Endometrial microvascular endothelial cells (primary cell): ENCODE measurements around the gene METTL23. TPM values are rescaled to one million over a fixed set of nuclear protein-coding genes. Genes with fewer than 3 reads are reported as not detected.
"Not testable (repeated sequence)": the region's sequence is repeated elsewhere in the genome, so short reads cannot be mapped to it uniquely, and the experiment has no call there.

Experiments used
- in situ Hi-C: cut with HindIII; loops from 2 replicates; pipeline ENCODE4 v1.10.0; 2017; ENCODE audit warnings: low sequenced_read_pairs, low pct_unique_long_range_greater_than_20kb; ENCODE audit errors: inconsistent ontology term
- total RNA-seq: library from RNA; depleted of rRNA; stranded (reverse); fragments of >200 nt; gene quantifications from one replicate; pipeline ENCODE4 v1.2.3, GENCODE V29; 2015; ENCODE audit errors: inconsistent ontology term

Gene METTL23
- total RNA-seq, 1 donor from 2014 or later = 18.9 TPM

DNA sequence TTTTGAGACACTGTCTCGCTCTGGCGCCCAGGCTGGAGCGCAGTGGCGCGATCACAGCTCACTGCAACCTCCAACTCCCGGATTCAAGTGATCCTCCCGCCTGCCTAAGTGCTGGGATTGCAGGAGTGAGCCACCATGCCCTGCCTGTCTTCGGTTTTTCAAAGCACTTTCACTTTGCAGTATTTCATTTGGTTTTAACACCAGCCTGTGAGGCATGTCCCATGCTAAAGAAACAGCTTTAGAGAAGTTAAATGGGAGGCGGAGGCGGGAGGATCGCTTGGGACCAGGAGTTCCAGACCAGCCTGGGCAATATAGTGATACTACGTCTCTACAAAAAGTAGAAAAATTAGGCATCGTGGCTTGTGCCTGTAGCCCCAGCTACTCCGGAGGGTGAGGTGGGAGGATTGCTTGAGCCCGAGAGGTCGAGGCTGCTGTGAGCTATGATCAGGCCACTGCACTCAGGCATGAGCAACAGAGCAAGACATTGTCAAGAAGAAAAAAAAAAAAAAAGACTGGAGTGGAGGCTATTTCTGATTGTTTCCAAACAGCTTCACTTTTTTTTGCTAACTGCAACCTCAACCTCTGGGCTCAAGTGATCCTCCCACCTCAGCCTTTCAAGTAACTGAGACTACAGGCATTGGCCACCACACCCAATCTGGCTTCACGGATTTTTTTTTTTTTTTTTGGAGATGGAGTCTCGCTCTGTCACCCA lies 1.3 kb downstream of the METTL23 start:
- in situ Hi-C loops = no loop called here

GRCh38 chr17:76731800-76732733 lies 5.4 kb downstream of the METTL23 start:
- in situ Hi-C loops = not testable (repeated sequence)

GRCh38 chr17:76732734-76733617 lies 6.3 kb downstream of the METTL23 start:
- in situ Hi-C loops = no loop called here

DNA sequence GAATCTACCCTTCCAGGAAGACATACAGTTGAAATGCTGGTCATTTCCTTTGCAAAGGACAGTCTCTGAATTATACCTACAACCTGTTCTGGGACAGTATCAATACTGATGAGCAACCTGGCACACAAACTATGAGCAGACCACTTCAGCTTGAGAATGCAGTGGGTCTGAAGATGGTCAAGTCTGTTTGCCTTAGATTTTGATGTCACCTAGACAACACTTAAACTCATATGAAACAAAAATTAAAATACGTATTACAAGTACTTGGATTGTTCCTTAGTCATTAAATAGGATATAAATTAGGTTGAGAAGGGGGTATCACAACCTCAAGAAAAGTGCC lies 6.9 kb downstream of the METTL23 start:
- in situ Hi-C loops = no loop called here

GRCh38 chr17:76734080-76734840 lies 7.6 kb downstream of the METTL23 start:
- in situ Hi-C loops = no loop called here

DNA sequence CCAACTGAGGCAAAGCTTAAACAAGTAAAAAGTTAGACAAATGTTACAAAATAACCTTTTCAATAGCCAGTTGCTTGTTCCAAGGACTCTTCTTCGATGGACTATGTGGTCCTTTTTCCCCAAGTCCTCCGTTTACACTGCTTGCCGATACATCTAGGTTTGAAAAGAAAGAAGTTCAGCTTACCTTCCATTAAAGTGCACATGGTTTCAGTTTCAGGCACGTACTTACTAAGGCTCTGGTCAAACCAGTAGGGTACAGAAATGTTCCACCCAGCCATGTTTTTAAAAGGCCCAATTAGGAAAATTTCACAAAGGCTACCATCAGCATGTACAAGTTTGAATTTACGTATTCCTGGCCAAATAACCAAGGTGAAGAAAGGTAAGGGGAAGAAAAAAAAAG lies 8.4 kb downstream of the METTL23 start:
- in situ Hi-C loops = no loop called here

GRCh38 chr17:76735586-76736348 lies 9.1 kb downstream of the METTL23 start:
- in situ Hi-C loops = no loop called here

- in situ Hi-C loops = no loop called here
These were observed 9.9 kb downstream of the METTL23 start for GRCh38 chr17:76736349-76737081.

DNA sequence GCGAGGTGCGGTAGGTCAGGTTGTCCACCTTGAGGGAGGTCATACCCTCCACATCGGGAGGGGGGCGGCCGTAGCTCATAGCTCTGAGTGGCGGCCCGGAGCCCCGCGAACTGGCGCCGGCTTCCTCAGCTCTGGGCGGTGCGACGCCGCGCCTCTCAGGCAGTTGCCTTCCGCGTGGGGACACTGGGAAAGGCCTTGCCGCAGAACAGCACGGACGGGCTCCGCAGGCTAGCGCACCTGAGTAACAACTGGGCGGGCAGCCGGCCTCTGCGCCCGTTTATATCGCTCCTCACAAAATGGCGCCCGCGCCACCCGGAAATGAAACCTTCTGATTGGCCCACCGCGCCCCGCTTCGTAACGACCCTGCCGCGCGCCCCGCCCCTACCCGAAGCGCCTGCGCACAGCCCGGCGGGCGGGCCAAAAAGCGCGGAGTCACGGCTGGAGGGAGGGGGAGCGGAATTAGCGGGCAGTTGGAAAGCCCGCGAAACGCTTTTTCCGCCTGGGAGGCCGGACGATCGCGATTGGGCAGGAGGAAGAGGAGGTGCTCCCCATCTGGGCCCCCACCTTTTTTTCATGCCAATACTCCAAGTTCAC lies 10.5 kb downstream of the METTL23 start, which contains the start of gene SRSF2:
SRSF2 (minus strand) TSS at position 250 of the 594 bp plus-strand sequence; CDS start at position 79, 171 bp downstream.
- in situ Hi-C loops = no loop called here

DNA sequence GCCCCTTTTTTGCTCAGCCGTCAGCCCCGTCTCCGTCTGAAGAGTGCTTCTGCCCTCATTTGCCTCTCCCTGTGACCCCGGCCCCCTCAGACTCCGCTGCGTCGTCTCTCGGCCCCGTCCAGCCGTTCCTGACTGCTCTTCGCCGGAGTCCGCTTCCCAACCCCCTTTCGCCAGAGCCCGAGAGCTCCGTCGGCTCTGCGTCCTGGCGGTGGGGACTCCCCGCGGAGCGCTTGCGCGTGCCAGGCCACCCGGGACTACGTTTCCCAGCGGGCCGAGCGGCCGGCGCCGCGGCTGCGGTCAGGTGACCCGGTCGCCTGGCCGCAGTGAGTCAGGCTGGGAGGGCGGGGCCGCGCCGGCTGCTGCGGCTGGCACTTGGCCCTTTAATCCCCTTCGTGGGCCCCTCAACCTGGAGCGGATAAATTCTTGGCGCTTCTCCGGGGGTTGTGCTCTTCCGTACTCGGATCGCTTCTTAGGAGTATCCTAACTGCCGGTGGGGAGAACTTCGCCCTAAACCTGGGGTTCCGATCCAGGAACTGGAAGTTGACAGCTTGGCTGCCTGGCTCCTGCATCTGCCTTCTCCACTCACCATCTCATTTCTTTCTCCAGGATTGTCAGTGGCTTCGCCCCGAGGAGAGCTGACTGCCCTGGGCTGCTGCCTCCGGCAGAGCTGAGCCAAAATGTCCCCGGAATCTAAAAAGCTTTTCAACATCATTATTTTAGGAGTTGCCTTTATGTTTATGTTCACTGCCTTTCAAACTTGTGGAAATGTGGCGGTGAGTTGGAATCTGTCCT lies 11.2 kb downstream of the METTL23 start, which contains the start of gene MFSD11:
MFSD11 (plus strand) TSS at position 444 of the 792 bp plus-strand sequence; CDS start at position 678, 234 bp downstream.
- in situ Hi-C loops = no loop called here

DNA sequence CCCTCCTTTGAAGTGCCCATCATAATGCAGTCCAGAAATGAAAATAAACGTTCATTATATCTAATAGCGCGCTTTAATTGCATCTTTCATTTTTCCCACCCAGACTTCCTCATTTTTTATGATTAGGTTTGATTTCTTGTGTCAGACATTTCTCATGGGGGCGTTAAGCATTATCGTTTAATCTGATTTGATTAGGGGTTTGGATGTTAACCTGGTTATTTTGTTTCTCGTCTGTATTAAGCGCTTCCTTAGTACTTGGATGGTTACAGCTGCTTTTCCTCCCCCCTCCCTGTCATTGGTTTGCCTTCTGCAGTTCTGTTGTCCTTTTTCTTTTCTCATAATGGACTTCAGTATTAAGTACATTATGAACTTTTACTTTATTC lies 11.8 kb downstream of the METTL23 start:
- in situ Hi-C loops = no loop called here

DNA sequence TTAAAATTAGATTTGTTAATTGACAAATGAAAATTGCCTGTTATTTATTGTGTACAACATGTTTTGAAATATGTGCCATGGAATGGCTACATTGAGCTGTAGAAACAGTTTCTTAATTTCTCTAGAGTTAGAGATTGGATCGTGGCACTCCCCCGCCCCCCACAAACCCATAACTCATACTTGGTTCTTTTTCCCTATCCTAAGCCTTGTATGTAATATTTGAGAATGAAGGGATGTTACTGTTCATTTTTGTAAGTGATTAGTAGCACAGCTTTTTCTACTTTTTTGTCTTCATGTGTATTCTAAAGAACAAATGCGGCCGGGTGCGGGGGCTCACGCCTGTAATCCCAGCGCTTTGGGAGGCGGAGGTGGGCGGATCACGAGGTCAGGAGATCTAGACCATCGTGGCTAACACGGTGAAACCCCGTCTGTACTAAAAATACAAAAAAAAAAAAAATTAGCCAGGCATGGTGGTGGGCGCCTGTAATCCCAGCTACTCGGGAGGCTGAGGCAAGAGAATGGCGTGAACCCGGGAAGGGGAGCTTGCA lies 13.0 kb downstream of the METTL23 start:
- in situ Hi-C loops = not testable (repeated sequence)

DNA sequence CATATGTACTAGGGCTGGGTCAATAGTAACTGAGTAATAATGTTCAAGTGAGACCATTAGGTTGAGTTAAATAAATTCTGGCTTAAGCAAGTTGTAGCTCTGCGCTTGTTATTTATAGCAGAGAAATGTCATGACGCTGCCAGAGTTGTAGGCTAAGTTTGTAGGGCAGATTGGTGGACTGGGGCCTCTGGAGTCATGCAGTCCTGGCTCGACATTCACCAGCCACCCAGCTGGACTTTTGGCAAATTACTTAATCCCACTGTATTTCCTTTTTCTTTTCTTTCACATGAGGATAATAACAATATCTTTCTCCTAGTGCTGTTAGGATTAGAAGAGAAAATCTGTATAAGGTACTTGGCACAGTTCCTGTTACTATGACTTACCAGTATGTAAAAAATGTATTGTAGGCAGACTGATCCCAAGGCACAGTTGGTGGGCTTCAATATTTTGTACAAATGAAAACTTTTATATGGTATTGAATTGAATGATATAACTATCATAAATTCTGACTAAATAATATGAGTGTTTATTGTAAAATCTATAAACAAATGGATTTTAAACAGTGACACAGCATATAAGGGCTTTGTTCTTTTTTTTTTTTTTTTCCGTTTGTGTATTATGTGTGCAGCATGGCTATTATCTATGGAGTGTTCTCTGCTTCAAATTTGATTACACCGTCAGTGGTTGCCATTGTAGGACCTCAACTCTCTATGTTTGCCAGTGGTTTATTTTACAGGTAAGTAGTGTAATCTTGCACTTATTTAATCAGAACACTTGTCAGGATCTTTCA lies 13.9 kb downstream of the METTL23 start:
- in situ Hi-C loops = no loop called here

GRCh38 chr17:76742958-76743357 lies 16.3 kb downstream of the METTL23 start:
- in situ Hi-C loops = no loop called here

- in situ Hi-C loops = no loop called here
These were observed 18.1 kb downstream of the METTL23 start for GRCh38 chr17:76744747-76745146.
